HepG2 (cell line): ENCODE results near the gene LRRC45. TPM values are rescaled to one million over a fixed set of nuclear protein-coding genes. Genes with fewer than 3 reads are reported as not detected.

Experiments
- ATAC-seq: fragments of 200-7000 bp; cut with Tn5 transposase; 3 replicates; pipeline ENCODE4 v1.9.1; 2020; ENCODE audit warnings: mild to moderate bottlenecking, moderate library complexity
- BruUV-seq: library from RNA; stranded (reverse); fragments of 400-500 nt; replicated peaks from 2 replicates; lab custom pipeline; 2021; lab: Mats Ljungman, UMichigan
- CTCF ChIA-PET: fragments of 300-600 bp; formaldehyde crosslinking; extraction: SDS; loops from one replicate; lab custom pipeline; 2021; ENCODE audit warnings: low total read pairs, inconsistent platforms, low intra/inter-chr PET ratio; lab: Yijun Ruan, JAX
- POLR2A ChIA-PET: fragments of 350-600 bp; sonication (Branson Sonifier 250); formaldehyde crosslinking; loops from one replicate; lab custom pipeline; 2020; ENCODE audit warnings: antibody characterized with exemption, inconsistent platforms; lab: Yijun Ruan, JAX
- DNase-seq: peaks from one replicate; pipeline ENCODE4 v3.0.0-alpha.2; 2015; ENCODE audit warnings: low spot score
- FAIRE-seq: peaks from 3 replicates; lab custom pipeline; 2011; peaks lifted over from hg19 to GRCh38; lab: Jason Lieb, UNC
- H2AFZ ChIP-seq: one replicate; pipeline ENCODE4 v1.6.1; 2011; ENCODE audit warnings: low read length, inconsistent platforms
- H3K27ac ChIP-seq: fragments of 300-600 bp; 3 replicates; pipeline ENCODE4 v1.8.0; 2011; ENCODE audit warnings: mixed run types, mild to moderate bottlenecking, mixed read lengths, low read length, inconsistent platforms; ENCODE audit not compliant: insufficient read depth; ENCODE audit errors: extremely low read length
- H3K27me3 ChIP-seq, 2 experiments: fragments of 200-600 bp in 1 of 2; 2 replicates in 1 of 2; 3 replicates in 1 of 2; pipeline versions ENCODE4 v1.6.0 to v1.8.0; 2011; ENCODE audit warnings: low read length in 2 of 2, mild to moderate bottlenecking in 2 of 2, moderate library complexity in 2 of 2, inconsistent platforms in 1 of 2; ENCODE audit not compliant: insufficient read depth in 2 of 2, control insufficient read depth in 1 of 2
- H3K36me3 ChIP-seq, 2 experiments: fragments of 200-600 bp in 1 of 2; replicated peaks in 1 of 2; 2 replicates in 1 of 2; 3 replicates in 1 of 2; pipeline versions ENCODE4 v1.5.1 to v1.8.0; 2011; ENCODE audit warnings: low read length in 2 of 2, inconsistent platforms in 1 of 2; ENCODE audit not compliant: insufficient read depth in 2 of 2, control insufficient read depth in 1 of 2
- H3K4me1 ChIP-seq: 2 replicates; pipeline ENCODE4 v1.5.1; 2012; ENCODE audit warnings: low read length, inconsistent platforms; ENCODE audit not compliant: insufficient read depth
- H3K4me2 ChIP-seq: 2 replicates; pipeline ENCODE4 v1.6.0; 2011; ENCODE audit warnings: low read depth, low read length, inconsistent platforms
- H3K4me3 ChIP-seq, 3 experiments: fragments of 200-600 bp in 1 of 3; sonication (generic), shearing (Covaris generic) in 1 of 3; replicated peaks in 1 of 3; 2 replicates each; pipeline ENCODE4 v1.5.1; 2011 to 2016; ENCODE audit warnings: low read length in 3 of 3, inconsistent platforms in 2 of 3, low read depth in 2 of 3, mild to moderate bottlenecking in 2 of 3, control low read depth in 1 of 3, mixed read lengths in 1 of 3; ENCODE audit not compliant: insufficient read depth in 1 of 3
- H3K79me2 ChIP-seq: one replicate; pipeline ENCODE4 v1.6.1; 2011; ENCODE audit warnings: low read length, inconsistent platforms; ENCODE audit not compliant: insufficient read depth
- H3K9ac ChIP-seq: 2 replicates; pipeline ENCODE4 v1.6.0; 2011; ENCODE audit warnings: mild to moderate bottlenecking, low read depth, low read length, inconsistent platforms; ENCODE audit not compliant: insufficient read depth
- H3K9me3 ChIP-seq: 2 replicates; pipeline ENCODE4 v1.5.1; 2012; ENCODE audit warnings: mild to moderate bottlenecking, low read length
- H4K20me1 ChIP-seq: 2 replicates; pipeline ENCODE4 v1.6.0; 2011; ENCODE audit warnings: inconsistent platforms, mild to moderate bottlenecking, low read length, moderate library complexity; ENCODE audit not compliant: insufficient read depth
- AGO2 ChIP-seq: fragments of 200-400 bp; formaldehyde crosslinking; optimal IDR thresholded peaks from 2 replicates; pipeline ENCODE3; 2017; ENCODE audit warnings: mild to moderate bottlenecking, low read depth, low read length, moderate library complexity
- HCFC1 ChIP-seq: fragments of 150-350 bp; IDR thresholded peaks from 2 replicates; pipeline ENCODE4 v1.6.1; 2014; ENCODE audit warnings: low read depth, low read length
- HNRNPL ChIP-seq: fragments of 200-400 bp; formaldehyde crosslinking; IDR thresholded peaks from 2 replicates; pipeline ENCODE4 v1.6.1; 2017; ENCODE audit warnings: mild to moderate bottlenecking, low read depth, low read length
- RBFOX2 ChIP-seq: fragments of 200-400 bp; formaldehyde crosslinking; IDR thresholded peaks from 2 replicates; pipeline ENCODE4 v1.6.1; 2017; ENCODE audit warnings: low read depth, mild to moderate bottlenecking, low read length
- XRCC5 ChIP-seq: fragments of 200-400 bp; formaldehyde crosslinking; optimal IDR thresholded peaks from 2 replicates; pipeline ENCODE3; 2017; ENCODE audit warnings: mild to moderate bottlenecking, low read length
- ZNF563 ChIP-seq: sonication (generic); formaldehyde crosslinking; IDR thresholded peaks from 2 replicates; pipeline ENCODE4 v1.8.0; 2022; ENCODE audit warnings: mild to moderate bottlenecking, moderate library complexity, missing genetic modification reagents
- ZNF768 ChIP-seq: sonication (generic); formaldehyde crosslinking; IDR thresholded peaks from 2 replicates; pipeline ENCODE4 v1.4.0; 2020; ENCODE audit warnings: missing genetic modification reagents
- WGBS: methylation state at CpG from one replicate; pipeline ENCODE4 v1.1.6; 2017; ENCODE audit warnings: low lambda C conversion rate; 5-methylcytosine and 5-hydroxymethylcytosine counted together
- in situ Hi-C: cut with HindIII; loops from 2 replicates; pipeline ENCODE4 v1.10.0; 2017; ENCODE audit warnings: low pct_unique_long_range_greater_than_20kb; ENCODE audit not compliant: extremely low pct_ligation_motif_present
- intact Hi-C: fragments of 100-400 bp; cut with micrococcal nuclease; formaldehyde crosslinking; loops from one replicate; pipeline ENCODE4 v1.10.0; 2022; ENCODE audit not compliant: unreplicated experiment
- polyA plus RNA-seq, 8 experiments: library from polyadenylated mRNA; depleted of rRNA in 3 of 8; stranded (reverse) in 7 of 8; unstranded in 1 of 8; fragments of >200 nt; fragmentation: Illumina TruSeq in 4 of 8; extraction: Trizol in 4 of 8; gene quantifications; 2 replicates each; pipeline versions ENCODE4 v1.2.1 to v1.2.3, GENCODE V29; 2011 to 2016; ENCODE audit warnings: low read depth in 4 of 8, missing spikeins in 1 of 8, mixed read lengths in 1 of 8; ENCODE audit not compliant: insufficient read depth in 1 of 8
- total RNA-seq, 5 experiments: library from RNA; depleted of rRNA; stranded (reverse); fragments of >200 nt; fragmentation: Illumina TruSeq; extraction: Trizol; gene quantifications; 2 replicates each; pipeline ENCODE4 v1.2.3, GENCODE V29; 2016; ENCODE audit warnings: low read depth in 1 of 5

The LRRC45 gene
- total and polyA plus RNA-seq, 2 of the 13 experiments (the other 11 are each of a cell fraction or from before 2014, with no cell fraction given): 11.6 to 48.1 TPM

DNA sequence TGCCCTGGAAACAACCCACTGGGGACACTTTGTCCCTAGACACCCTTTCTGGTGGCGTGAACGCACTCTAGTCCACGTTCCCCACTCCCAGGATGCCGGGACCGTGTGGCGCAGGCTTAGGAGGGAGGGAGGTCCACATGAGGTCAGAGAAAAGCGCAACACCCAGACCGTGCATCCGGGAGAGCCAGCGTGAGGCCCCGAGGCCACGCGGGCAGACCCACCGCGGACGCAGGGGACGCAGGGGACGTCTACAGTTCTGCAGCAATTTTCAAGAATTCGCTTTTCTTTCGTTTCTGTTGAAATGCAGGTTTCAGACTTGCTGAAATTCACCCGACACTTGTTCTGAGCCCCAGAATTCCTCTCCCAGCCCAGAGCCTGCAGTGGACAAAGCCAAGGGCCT, 23.8 kb downstream of the LRRC45 start:
- H3K79me2 ChIP-seq: peaks cover 18% of the 10 kb centered on the region
- no peak overlapping the region for H3K9ac ChIP-seq
- ChIA-PET POLR2A (no interaction called here), CTCF (no interaction called here)
- TF ChIP-seq RBFOX2: peak; percentile 55; the same call in 1 of the 2 replicates
- no peak for TF ChIP-seq HCFC1
- no peaks in the 10 kb centered on the region for H4K20me1 ChIP-seq
- in situ Hi-C loops (no loop called here), intact Hi-C loops (no loop called here)
- FAIRE-seq (no peak), DNase-seq (no peak), ATAC-seq (no peak)
- 96% methylated on average over 21 of the region's 21 CpGs for WGBS
- H2AFZ ChIP-seq: no peak overlapping the region
- H3K9me3 ChIP-seq: no peaks in the 10 kb centered on the region
- H3K4me1 ChIP-seq: peaks cover 39% of the 10 kb centered on the region
- H3K36me3 ChIP-seq: peaks cover 8 to 29% of the 10 kb centered on the region in 2 experiments; a peak in 4 of 5 replicates
- no peak overlapping the region for H3K4me3 ChIP-seq
- BruUV-seq: TSS peak; percentile 12
- no peak overlapping the region for H3K27ac ChIP-seq
- H3K4me2 ChIP-seq: no peak overlapping the region
- H3K27me3 ChIP-seq: no peaks in the 10 kb centered on the region; a peak in 1 of 5 replicates

DNA sequence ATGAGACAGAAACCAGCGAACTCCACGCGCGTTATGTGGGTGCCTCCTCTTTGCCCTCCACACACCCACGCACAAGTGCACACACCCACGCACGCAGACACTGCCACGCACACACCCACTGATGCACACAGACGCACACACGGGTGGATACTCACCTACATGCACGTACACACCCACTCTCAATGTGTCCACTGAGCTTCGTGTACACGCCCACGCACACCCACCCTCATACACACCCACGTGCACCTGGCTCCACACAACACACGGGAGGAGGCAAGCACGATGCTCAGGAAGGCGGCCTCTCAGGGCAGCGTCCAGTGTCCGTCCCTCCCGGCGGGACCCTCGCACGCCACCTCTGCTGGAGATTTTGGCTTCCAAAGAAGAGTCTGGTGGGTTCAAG, 24.3 kb downstream of the LRRC45 start:
- peak; percentile 18 for TF ChIP-seq AGO2
- TF ChIP-seq RBFOX2: peak; percentile 58
- no peak for TF ChIP-seq XRCC5
- TF ChIP-seq ZNF768: peak; percentile 22; the same call in 1 of the 2 replicates
- no peak for TF ChIP-seq ZNF563 (CRISPR knock-in tag)
- TF ChIP-seq HNRNPL: 0 out of 2 replicates have a peak, but pooled peaks have one; percentile 20
- Histone ChIP-seq H3K79me2 (peaks cover 23% of the 10 kb centered on the region), H3K27ac (no peak overlapping the region), H3K4me3 (no peak overlapping the region), H3K36me3 (peaks cover 8 to 29% of the 10 kb centered on the region in 2 experiments; a peak in 4 of 5 replicates), H3K9me3 (no peaks in the 10 kb centered on the region), H4K20me1 (no peaks in the 10 kb centered on the region), H3K4me1 (peaks cover 39% of the 10 kb centered on the region), H3K4me2 (no peak overlapping the region), H2AFZ (no peak overlapping the region), H3K9ac (no peak overlapping the region), H3K27me3 (no peaks in the 10 kb centered on the region; a peak in 2 of 5 replicates)
- FAIRE-seq: no peak
- no peak for ATAC-seq
- no TSS peak for BruUV-seq
- no peak for DNase-seq
- POLR2A ChIA-PET: no interaction called here
- intact Hi-C loops (no loop called here), in situ Hi-C loops (no loop called here)
- whole genome bisulfite sequencing: 95% methylated on average over 24 of the region's 24 CpGs
- CTCF ChIA-PET: no interaction called here
